H1 (cell line): ENCODE measurements around the gene SERTAD2. TPM values are rescaled to one million over a fixed set of nuclear protein-coding genes. Genes with fewer than 3 reads are reported as not detected.

Experiments used
- CTCF ChIA-PET: fragments of 300-600 bp; sonication (Branson Sonifier 250); formaldehyde crosslinking; loops from one replicate; lab custom pipeline; 2021; ENCODE audit not compliant: partially characterized antibody; lab: Charles Lee
- POLR2A ChIA-PET: fragments of 300-600 bp; sonication (Branson Sonifier 250); formaldehyde crosslinking; loops from one replicate; lab custom pipeline; 2021; ENCODE audit warnings: inconsistent platforms; ENCODE audit not compliant: partially characterized antibody; lab: Charles Lee
- DNase-seq, 2 experiments: peaks; one replicate each; pipeline versions ENCODE4 v3.0.0 to v3.0.0-alpha.2; 2010 to 2022; ENCODE audit warnings: low spot score in 2 of 2, low read depth in 1 of 2, mixed read lengths in 1 of 2
- FAIRE-seq: peaks from 2 replicates; lab custom pipeline; 2011; peaks lifted over from hg19 to GRCh38; lab: Jason Lieb, UNC
- H2AFZ ChIP-seq: 2 replicates; pipeline ENCODE4 v1.8.1; 2012; ENCODE audit warnings: low read length, inconsistent platforms
- H2AK5ac ChIP-seq: 2 replicates; pipeline ENCODE4 v1.6.1; 2013; ENCODE audit warnings: low read depth, low read length
- H2BK120ac ChIP-seq: replicated peaks from 2 replicates; pipeline ENCODE3; 2013; ENCODE audit warnings: low read depth, low read length, inconsistent platforms
- H2BK12ac ChIP-seq: 2 replicates; pipeline ENCODE4 v1.6.1; 2013; ENCODE audit warnings: low read depth, low read length
- H2BK15ac ChIP-seq: 2 replicates; pipeline ENCODE4 v1.6.1; 2013; ENCODE audit warnings: low read length
- H2BK20ac ChIP-seq: 2 replicates; pipeline ENCODE4 v1.6.1; 2013; ENCODE audit warnings: low read length
- H2BK5ac ChIP-seq: 2 replicates; pipeline ENCODE4 v1.6.1; 2013; ENCODE audit warnings: low read depth, low read length
- H3K14ac ChIP-seq: 2 replicates; pipeline ENCODE4 v1.6.1; 2013; ENCODE audit warnings: inconsistent platforms; ENCODE audit not compliant: insufficient read length
- H3K18ac ChIP-seq: 2 replicates; pipeline ENCODE4 v1.6.1; 2013; ENCODE audit warnings: low read length; ENCODE audit errors: extremely low read depth
- H3K23ac ChIP-seq: 2 replicates; pipeline ENCODE4 v1.6.1; 2013; ENCODE audit warnings: inconsistent platforms; ENCODE audit not compliant: insufficient read length
- H3K23me2 ChIP-seq: 2 replicates; pipeline ENCODE4 v1.6.1; 2013; ENCODE audit warnings: low read depth, low read length
- H3K27ac ChIP-seq: 2 replicates; pipeline ENCODE4 v1.6.1; 2011; ENCODE audit warnings: low read depth, low read length, inconsistent platforms
- H3K27me3 ChIP-seq, 4 experiments: replicated peaks in 1 of 4; 1 replicate in 1 of 4; 2 replicates in 3 of 4; pipeline versions ENCODE4 v1.6.1 to v1.8.1; 2011 to 2013; ENCODE audit warnings: low read length in 3 of 4, mild to moderate bottlenecking in 3 of 4, inconsistent platforms in 2 of 4, mixed read lengths in 2 of 4, moderate library complexity in 1 of 4; ENCODE audit not compliant: control insufficient read depth in 3 of 4, insufficient read depth in 3 of 4; ENCODE audit errors: extremely low read depth in 1 of 4
- H3K36me3 ChIP-seq, 4 experiments: 2 replicates each; pipeline versions ENCODE4 v1.6.1 to v1.8.1; 2011 to 2013; ENCODE audit warnings: mild to moderate bottlenecking in 4 of 4, low read length in 3 of 4, moderate library complexity in 2 of 4, control low read depth in 1 of 4, inconsistent platforms in 1 of 4; ENCODE audit not compliant: insufficient read depth in 4 of 4, control insufficient read depth in 2 of 4
- H3K4ac ChIP-seq: replicated peaks from 2 replicates; pipeline ENCODE3; 2013; ENCODE audit warnings: low read length, low read depth, mixed read lengths, inconsistent platforms; ENCODE audit not compliant: insufficient read length
- H3K4me1 ChIP-seq, 4 experiments: replicated peaks in 1 of 4; 1 replicate in 1 of 4; 2 replicates in 3 of 4; pipeline versions ENCODE4 v1.6.1 to v1.8.1; 2011 to 2013; ENCODE audit warnings: low read length in 3 of 4, inconsistent platforms in 2 of 4, mixed read lengths in 1 of 4; ENCODE audit not compliant: insufficient read depth in 4 of 4, control insufficient read depth in 3 of 4
- H3K4me2 ChIP-seq, 2 experiments: 2 replicates each; pipeline versions ENCODE4 v1.6.1 to v1.8.1; 2011 to 2013; ENCODE audit warnings: low read depth in 2 of 2, low read length in 2 of 2, control low read depth in 1 of 2, inconsistent platforms in 1 of 2, mild to moderate bottlenecking in 1 of 2; ENCODE audit not compliant: insufficient read depth in 1 of 2
- H3K4me3 ChIP-seq, 4 experiments: fragments of 200-600, 300-600 bp in 1 of 4; sonication (generic), shearing (Covaris generic), sonication (Bioruptor Twin) in 1 of 4; 2 replicates each; pipeline versions ENCODE4 v1.5.1 to v1.8.1; 2011 to 2016; ENCODE audit warnings: low read length in 4 of 4, low read depth in 3 of 4, control low read depth in 2 of 4, inconsistent platforms in 2 of 4, mild to moderate bottlenecking in 2 of 4, mixed read lengths in 1 of 4, moderate library complexity in 1 of 4; ENCODE audit not compliant: insufficient read depth in 2 of 4; ENCODE audit errors: extremely low read depth in 1 of 4
- H3K56ac ChIP-seq: replicated peaks from 2 replicates; pipeline ENCODE3; 2013; ENCODE audit warnings: low read depth, mild to moderate bottlenecking, mixed read lengths, low read length, inconsistent platforms; ENCODE audit not compliant: insufficient read length
- H3K79me1 ChIP-seq: 2 replicates; pipeline ENCODE4 v1.6.1; 2013; ENCODE audit warnings: low read depth, low read length, control low read depth
- H3K79me2 ChIP-seq, 2 experiments: 2 replicates each; pipeline versions ENCODE4 v1.6.1 to v1.8.1; 2012 to 2013; ENCODE audit warnings: low read length in 2 of 2, mild to moderate bottlenecking in 2 of 2, inconsistent platforms in 1 of 2; ENCODE audit not compliant: insufficient read depth in 2 of 2, control insufficient read depth in 1 of 2
- H3K9ac ChIP-seq, 4 experiments: replicated peaks in 1 of 4; 1 replicate in 1 of 4; 2 replicates in 3 of 4; pipeline versions ENCODE4 v1.6.1 to v1.8.1; 2011 to 2013; ENCODE audit warnings: low read depth in 3 of 4, low read length in 3 of 4, control low read depth in 2 of 4, mild to moderate bottlenecking in 2 of 4, moderate library complexity in 2 of 4, inconsistent platforms in 1 of 4; ENCODE audit errors: extremely low read depth in 1 of 4
- H3K9me3 ChIP-seq, 2 experiments: 2 replicates each; pipeline versions ENCODE4 v1.6.1 to v1.8.1; 2012 to 2013; ENCODE audit warnings: mild to moderate bottlenecking in 2 of 2, moderate library complexity in 2 of 2, control low read depth in 1 of 2, inconsistent platforms in 1 of 2, low read depth in 1 of 2, low read length in 1 of 2, mixed read lengths in 1 of 2; ENCODE audit not compliant: insufficient read depth in 2 of 2
- H4K20me1 ChIP-seq, 2 experiments: replicated peaks in 1 of 2; 2 replicates each; pipeline versions ENCODE3 to v1.8.1; 2011 to 2013; ENCODE audit warnings: inconsistent platforms in 2 of 2, low read length in 2 of 2, mild to moderate bottlenecking in 1 of 2; ENCODE audit not compliant: insufficient read depth in 2 of 2, control insufficient read depth in 1 of 2
- H4K5ac ChIP-seq: 2 replicates; pipeline ENCODE4 v1.6.1; 2013; ENCODE audit warnings: low read length, low read depth, mixed read lengths, inconsistent platforms; ENCODE audit not compliant: insufficient read length
- H4K8ac ChIP-seq: 2 replicates; pipeline ENCODE4 v1.8.0; 2013; ENCODE audit warnings: mild to moderate bottlenecking, moderate library complexity, low read length, inconsistent platforms; ENCODE audit not compliant: insufficient read depth; ENCODE audit errors: extremely low read depth
- H4K91ac ChIP-seq: replicated peaks from 2 replicates; pipeline ENCODE3; 2013; ENCODE audit warnings: low read length, mixed read lengths, inconsistent platforms; ENCODE audit not compliant: insufficient read length
- POLR2AphosphoS5 ChIP-seq: IDR thresholded peaks from 2 replicates; pipeline ENCODE4 v1.6.1; 2011; ENCODE audit warnings: low read depth, low read length
- RAD21 ChIP-seq, 2 experiments: IDR thresholded peaks in 1 of 2; conservative IDR thresholded peaks in 1 of 2; 2 replicates each; pipeline ENCODE4 v1.6.1; 2011; ENCODE audit warnings: low read depth in 2 of 2, low read length in 2 of 2, improper control_type of control experiment in 1 of 2, inconsistent platforms in 1 of 2, mild to moderate bottlenecking in 1 of 2, moderate library complexity in 1 of 2
- WGBS, 2 experiments: shearing (Covaris generic) in 1 of 2; methylation state at CpG; one replicate each; pipeline versions ENCODE4 v1.1.6 to v1.1.7; 2013 to 2015; ENCODE audit warnings: low lambda C conversion rate in 2 of 2, mixed read lengths in 2 of 2, inconsistent platforms in 1 of 2, low coverage in 1 of 2, missing lambda C conversion rate in 1 of 2; ENCODE audit not compliant: insufficient replicate concordance in 2 of 2, insufficient coverage in 1 of 2, insufficient read length in 1 of 2; ENCODE audit errors: extremely low coverage in 1 of 2, missing lambda C conversion rate in 1 of 2; 5-methylcytosine and 5-hydroxymethylcytosine counted together
- polyA plus RNA-seq, 7 experiments: library from polyadenylated mRNA; depleted of rRNA in 3 of 7; stranded (reverse) in 5 of 7; unstranded in 2 of 7; fragments of >200 nt in 5 of 7; fragments of 200-250 nt in 2 of 7; gene quantifications; 1 replicate in 5 of 7; 2 replicates in 1 of 7; 4 replicates in 1 of 7; pipeline versions ENCODE4 v1.2.1 to v1.2.3, GENCODE V29; 2011 to 2013; ENCODE audit warnings: missing spikeins in 2 of 7, mixed read lengths in 2 of 7
- total RNA-seq: library from RNA; stranded (reverse); fragmentation: NEBNext Ultra II Directional; extraction: Animal tissue kit (Norgen Biotek cat#: 25700); gene quantifications from 2 replicates; pipeline ENCODE4 v1.2.1, GENCODE V29; 2021

SERTAD2 gene
- total and polyA plus RNA-seq, 2 of the 8 experiments (the other 6 are each of a cell fraction or from before 2014, with no cell fraction given), result 2.9 to 4.5 TPM

- no peak overlapping the region for H2BK120ac ChIP-seq
- H3K56ac ChIP-seq, result no peak overlapping the region
- no peak overlapping the region for H2BK15ac ChIP-seq
- no peak for DNase-seq
- H3K18ac ChIP-seq, result no peak overlapping the region
- peaks cover 0 to 8% (median 0%) of the 10 kb centered on the region in 4 experiments; a peak in 3 of 8 replicates for H3K36me3 ChIP-seq
- ChIA-PET CTCF (interaction anchor here (1.3 to 27.4 kb wide), 4 partner anchors 14 to 199 kb away, joined by 3 to 389 read pairs (median 6); partner anchors contain the start of gene SERTAD2), POLR2A (interaction anchor here (1.0 to 1.4 kb wide), 3 partner anchors 9 to 13 kb away, joined by 4 to 6 read pairs (median 5); partner anchors contain the start of gene SERTAD2)
- H4K20me1 ChIP-seq, result peaks cover 10 to 15% of the 10 kb centered on the region in 2 experiments
- H3K4me3 ChIP-seq, result no peak overlapping the region
- H3K4me2 ChIP-seq, result peak overlapping the region; percentile 1 to 41; a peak in 2 of 4 replicates
- H2AFZ ChIP-seq, result no peak overlapping the region
- no peak overlapping the region for H3K27ac ChIP-seq
- peaks cover 6 to 27% (median 15%) of the 10 kb centered on the region in 4 experiments for H3K4me1 ChIP-seq
- H3K23me2 ChIP-seq, result peaks cover 7% of the 10 kb centered on the region
- no peak overlapping the region for H3K4ac ChIP-seq
- H4K8ac ChIP-seq, result no peak overlapping the region
- H2BK12ac ChIP-seq, result no peak overlapping the region
- H4K5ac ChIP-seq, result no peak overlapping the region
- no peak overlapping the region for H3K9ac ChIP-seq
- H3K14ac ChIP-seq, result no peak overlapping the region
- peaks cover 4 to 19% (median 11%) of the 10 kb centered on the region in 4 experiments; a peak in 6 of 7 replicates for H3K27me3 ChIP-seq
- TF ChIP-seq RAD21 (IDR thresholded peaks at IDR 0.05 in 1 of 2, conservative IDR thresholded peaks at IDR 0.05 in 1 of 2; ENCODE audit: low read depth in 2 of 2, low read length in 2 of 2) (0 out of 4 replicates have a peak, but pooled peaks of 1 of the 2 experiments have one; percentile 7), POLR2AphosphoS5 (no peak)
- TF ChIP-seq, all 59 proteins: peak for 1
- no peak for FAIRE-seq
- H2AK5ac ChIP-seq, result no peak overlapping the region
- H3K79me1 ChIP-seq, result peaks cover 9% of the 10 kb centered on the region
- H3K79me2 ChIP-seq, result peaks cover 0 to 3% of the 10 kb centered on the region in 2 experiments; a peak in 1 of 4 replicates
- H2BK5ac ChIP-seq, result no peak overlapping the region
- WGBS, 2 experiments, result 45% methylated on average over 11 of the region's 12 CpGs; no CpG with 5 or more reads in 1 of the 2 experiments
- H3K9me3 ChIP-seq, result no peaks in the 10 kb centered on the region
- H2BK20ac ChIP-seq, result no peak overlapping the region
- H3K23ac ChIP-seq, result no peak overlapping the region
- H4K91ac ChIP-seq, result no peak overlapping the region
Measured at GRCh38 chr2:64640153-64641044, 13.3 kb downstream of the SERTAD2 start.
